Endothelial cell of umbilical vein (primary cell): ENCODE measurements around the gene TXNRD1. TPM values are rescaled to one million over a fixed set of nuclear protein-coding genes. Genes with fewer than 3 reads are reported as not detected.

Experiments
- BruUV-seq: library from RNA; stranded (reverse); fragments of 400-500 nt; replicated peaks from 2 replicates; lab custom pipeline; 2021; lab: Mats Ljungman, UMichigan
- CTCF ChIA-PET: fragments of 300-600, 350-600 bp; sonication (Branson Sonifier 250); formaldehyde crosslinking; loops from one replicate; lab custom pipeline; 2021; ENCODE audit warnings: antibody characterized with exemption, inconsistent platforms; lab: Charles Lee
- POLR2A ChIA-PET: fragments of 300-600, 350-600 bp; sonication (Branson Sonifier 250); formaldehyde crosslinking; loops from one replicate; lab custom pipeline; 2021; ENCODE audit warnings: antibody characterized with exemption, inconsistent platforms; lab: Charles Lee
- DNase-seq: peaks from one replicate; pipeline ENCODE4 v3.0.0-alpha.2; 2011; ENCODE audit warnings: low read depth, low spot score
- FAIRE-seq: peaks from 2 replicates; lab custom pipeline; 2011; peaks lifted over from hg19 to GRCh38; lab: Jason Lieb, UNC
- H2AFZ ChIP-seq: 2 replicates; pipeline ENCODE4 v1.6.0; 2012; ENCODE audit warnings: low read depth, low read length, control low read depth, inconsistent platforms
- H3K27ac ChIP-seq: 2 replicates; pipeline ENCODE4 v1.5.1; 2011; ENCODE audit warnings: low read depth, mild to moderate bottlenecking, control low read depth, low read length, moderate library complexity; ENCODE audit not compliant: insufficient read depth
- H3K27me3 ChIP-seq, 2 experiments: 2 replicates each; pipeline versions ENCODE4 v1.6.0 to v1.6.1; 2011; ENCODE audit warnings: low read length in 2 of 2, mixed read lengths in 1 of 2; ENCODE audit not compliant: control insufficient read depth in 2 of 2, insufficient read depth in 2 of 2
- H3K36me3 ChIP-seq, 2 experiments: 2 replicates in 1 of 2; 3 replicates in 1 of 2; pipeline ENCODE4 v1.5.1; 2011; ENCODE audit warnings: low read length in 2 of 2, mild to moderate bottlenecking in 1 of 2, moderate library complexity in 1 of 2; ENCODE audit not compliant: control insufficient read depth in 2 of 2, insufficient read depth in 2 of 2; ENCODE audit errors: extremely low read depth in 1 of 2
- H3K4me1 ChIP-seq: 3 replicates; pipeline ENCODE4 v1.5.1; 2011; ENCODE audit warnings: mild to moderate bottlenecking, low read length; ENCODE audit not compliant: control insufficient read depth, insufficient read depth; ENCODE audit errors: extremely low read depth
- H3K4me2 ChIP-seq: 2 replicates; pipeline ENCODE4 v1.6.1; 2011; ENCODE audit warnings: low read length, control low read depth, mixed read lengths; ENCODE audit not compliant: insufficient read depth
- H3K4me3 ChIP-seq, 3 experiments: fragments of 200-600 bp in 1 of 3; sonication (generic), shearing (Covaris generic) in 1 of 3; replicated peaks in 1 of 3; 2 replicates each; pipeline ENCODE4 v1.5.1; 2011 to 2016; ENCODE audit warnings: control low read depth in 3 of 3, low read length in 3 of 3, mild to moderate bottlenecking in 2 of 3, inconsistent platforms in 1 of 3, low read depth in 1 of 3, moderate library complexity in 1 of 3; ENCODE audit not compliant: insufficient read depth in 1 of 3
- H3K79me2 ChIP-seq: 2 replicates; pipeline ENCODE4 v1.6.0; 2012; ENCODE audit warnings: low read length, inconsistent platforms; ENCODE audit not compliant: control insufficient read depth, insufficient read depth
- H3K9ac ChIP-seq: replicated peaks from 2 replicates; pipeline ENCODE3; 2011; ENCODE audit warnings: low read length, control low read depth; ENCODE audit not compliant: insufficient read depth; ENCODE audit errors: extremely low read depth
- H3K9me1 ChIP-seq: replicated peaks from 3 replicates; pipeline ENCODE4 v1.6.0; 2011; ENCODE audit warnings: mild to moderate bottlenecking, low read length; ENCODE audit not compliant: control insufficient read depth, insufficient read depth; ENCODE audit errors: extremely low read depth
- H3K9me3 ChIP-seq: replicated peaks from 2 replicates; pipeline ENCODE4 v1.5.1; 2012; ENCODE audit warnings: low read length, inconsistent platforms; ENCODE audit not compliant: control insufficient read depth, insufficient read depth
- H4K20me1 ChIP-seq: replicated peaks from 2 replicates; pipeline ENCODE3; 2011; ENCODE audit warnings: mild to moderate bottlenecking, low read length; ENCODE audit not compliant: control insufficient read depth, insufficient read depth; ENCODE audit errors: extremely low read depth
- CTCF ChIP-seq, 2 donors: IDR thresholded peaks; 1 replicate in 1 of 2; 2 replicates in 1 of 2; pipeline ENCODE4 v1.5.1; 2011; ENCODE audit warnings: low read length in 2 of 2, mild to moderate bottlenecking in 2 of 2, moderate library complexity in 2 of 2, control low read depth in 1 of 2, inconsistent platforms in 1 of 2, low read depth in 1 of 2; ENCODE audit not compliant: insufficient read depth in 1 of 2; ENCODE audit errors: extremely low read depth in 1 of 2
- EZH2 ChIP-seq: IDR thresholded peaks from 2 replicates; pipeline ENCODE4 v1.6.1; 2012; ENCODE audit warnings: borderline replicate concordance, low read depth, mild to moderate bottlenecking, moderate library complexity, low read length, inconsistent platforms; ENCODE audit not compliant: severe bottlenecking
- FOS ChIP-seq: IDR thresholded peaks from 2 replicates; pipeline ENCODE4 v1.6.1; 2011; ENCODE audit warnings: mild to moderate bottlenecking, low read length, moderate library complexity, borderline replicate concordance; ENCODE audit not compliant: insufficient read depth
- GATA2 ChIP-seq: IDR thresholded peaks from 2 replicates; pipeline ENCODE4 v1.7.0; 2011; ENCODE audit warnings: low read depth, mild to moderate bottlenecking, moderate library complexity, mixed read lengths, low read length; ENCODE audit not compliant: insufficient read length, insufficient read depth
- JUN ChIP-seq: IDR thresholded peaks from 2 replicates; pipeline ENCODE4 v1.6.1; 2011; ENCODE audit warnings: borderline replicate concordance, low read depth; ENCODE audit not compliant: insufficient read length, insufficient read depth
- MAX ChIP-seq: IDR thresholded peaks from 2 replicates; pipeline ENCODE4 v1.6.1; 2011; ENCODE audit not compliant: insufficient read depth, insufficient read length
- MYC ChIP-seq: IDR thresholded peaks from one replicate; pipeline ENCODE4 v1.6.1; 2011; ENCODE audit warnings: mild to moderate bottlenecking, low read depth, low read length
- POLR2A ChIP-seq: IDR thresholded peaks from 2 replicates; pipeline ENCODE4 v1.6.1; 2012; ENCODE audit warnings: low read depth, mild to moderate bottlenecking, control low read depth, low read length
- POLR2AphosphoS5 ChIP-seq: IDR thresholded peaks from 2 replicates; pipeline ENCODE4 v1.6.1; 2012; ENCODE audit warnings: low read depth, mild to moderate bottlenecking, control low read depth, low read length, moderate library complexity; ENCODE audit not compliant: insufficient read depth
- dilution Hi-C: fragments of 300-500 bp; cut with MboI; formaldehyde crosslinking; loops from one replicate; pipeline ENCODE4 v1.15.0; 2019; ENCODE audit warnings: low sequenced_read_pairs; ENCODE audit not compliant: extremely low pct_ligation_motif_present
- intact Hi-C: fragments of 100-400 bp; cut with micrococcal nuclease; formaldehyde crosslinking; loops from one replicate; pipeline ENCODE4 v1.10.0; 2022
- polyA plus RNA-seq, 4 experiments: library from polyadenylated mRNA; depleted of rRNA in 3 of 4; stranded (reverse) in 3 of 4; unstranded in 1 of 4; fragments of >200 nt; gene quantifications; 2 replicates each; pipeline versions ENCODE4 v1.2.1 to v1.2.3, GENCODE V29; 2011 to 2012; ENCODE audit warnings: missing spikeins in 1 of 4
- total RNA-seq: library from RNA; stranded (reverse); gene quantifications from 2 replicates; pipeline ENCODE4 v1.2.3, GENCODE V29; 2021

TXNRD1 gene
- total and polyA plus RNA-seq, 2 donors (not counting 3 experiments of a cell fraction or from before 2014, with no cell fraction given) = 309 to 566 TPM

- no peak overlapping the region for H2AFZ ChIP-seq
- peaks cover 30 to 61% of the 10 kb centered on the region in 2 experiments for H3K36me3 ChIP-seq
- no TSS peak for BruUV-seq
- no peak overlapping the region for H3K4me2 ChIP-seq
- TF ChIP-seq GATA2 (no peak), FOS (no peak), POLR2A (no peak), CTCF (IDR thresholded peaks at IDR 0.05; ENCODE audit: extremely low read depth in 1 of 2, insufficient read depth in 1 of 2, low read depth in 1 of 2, low read length in 2 of 2) (no peak), MYC (no peak)
- H3K79me2 ChIP-seq = peaks cover 65% of the 10 kb centered on the region
- H3K4me1 ChIP-seq = no peaks in the 10 kb centered on the region
- H4K20me1 ChIP-seq = no peaks in the 10 kb centered on the region
- DNase-seq (no peak), FAIRE-seq (no peak)
- dilution Hi-C loops = no loop called here
- ChIA-PET CTCF (no interaction called here), POLR2A (no interaction called here)
- no peak overlapping the region for H3K9ac ChIP-seq
- intact Hi-C loops = no loop called here
- no peak overlapping the region for H3K4me3 ChIP-seq
- H3K27me3 ChIP-seq = no peaks in the 10 kb centered on the region
- no peaks in the 10 kb centered on the region for H3K9me1 ChIP-seq
- H3K27ac ChIP-seq = no peak overlapping the region
- no peaks in the 10 kb centered on the region for H3K9me3 ChIP-seq
Measured at GRCh38 chr12:104336115-104336514, 120.5 kb downstream of the TXNRD1 start.

GRCh38 chr12:104337030-104337558 is 121.5 kb downstream of the TXNRD1 start:
- H3K4me3 ChIP-seq = no peak overlapping the region
- peaks cover 67% of the 10 kb centered on the region for H3K79me2 ChIP-seq
- no TSS peak for BruUV-seq
- CTCF ChIA-PET = interaction anchor here (0.5 kb wide), 1 partner anchor 130 kb away, joined by 3 read pairs; no protein-coding TSS in a partner anchor
- no peaks in the 10 kb centered on the region for H3K9me1 ChIP-seq
- TF ChIP-seq MAX = no peak
- no peak for TF ChIP-seq GATA2
- no peak for TF ChIP-seq JUN
- TF ChIP-seq POLR2A = no peak
- no peak for TF ChIP-seq FOS
- TF ChIP-seq POLR2AphosphoS5 = no peak
- no peak for TF ChIP-seq MYC
- no peak for TF ChIP-seq CTCF (IDR thresholded peaks at IDR 0.05; ENCODE audit: extremely low read depth in 1 of 2, insufficient read depth in 1 of 2, low read depth in 1 of 2, low read length in 2 of 2)
- no peak for TF ChIP-seq EZH2
- H3K9ac ChIP-seq = no peak overlapping the region
- H3K9me3 ChIP-seq = no peaks in the 10 kb centered on the region
- DNase-seq (no peak), FAIRE-seq (no peak)
- H4K20me1 ChIP-seq = no peaks in the 10 kb centered on the region
- H3K36me3 ChIP-seq = peaks cover 38 to 56% of the 10 kb centered on the region in 2 experiments
- dilution Hi-C loops (no loop called here), intact Hi-C loops (no loop called here)
- H3K27ac ChIP-seq = no peak overlapping the region
- POLR2A ChIA-PET = no interaction called here
- no peak overlapping the region for H3K4me2 ChIP-seq
- no peak overlapping the region for H2AFZ ChIP-seq
- no peaks in the 10 kb centered on the region for H3K4me1 ChIP-seq
- no peaks in the 10 kb centered on the region for H3K27me3 ChIP-seq
